ENCODE measurements around the gene PRKD1.

DNA sequence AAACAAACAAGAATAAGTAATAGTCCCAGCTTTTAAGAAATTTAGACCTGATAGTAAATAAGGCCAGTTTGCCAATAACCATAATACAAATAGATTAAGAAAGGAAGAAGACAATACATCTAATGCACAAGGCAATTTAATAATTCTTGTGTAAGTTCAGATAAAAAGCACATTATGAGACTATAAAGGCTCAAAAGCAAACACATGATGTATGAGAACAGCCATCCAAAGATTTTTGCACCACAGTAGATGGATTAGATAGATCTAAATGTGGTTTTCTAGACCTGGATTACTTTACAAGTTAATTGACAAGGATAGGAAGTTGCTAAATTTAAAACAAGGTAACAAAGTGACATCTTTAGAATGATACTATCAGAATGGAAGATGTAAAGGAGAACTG, 125.4 kb downstream of the PRKD1 start:
- TF ChIP-seq, protein P1, sequence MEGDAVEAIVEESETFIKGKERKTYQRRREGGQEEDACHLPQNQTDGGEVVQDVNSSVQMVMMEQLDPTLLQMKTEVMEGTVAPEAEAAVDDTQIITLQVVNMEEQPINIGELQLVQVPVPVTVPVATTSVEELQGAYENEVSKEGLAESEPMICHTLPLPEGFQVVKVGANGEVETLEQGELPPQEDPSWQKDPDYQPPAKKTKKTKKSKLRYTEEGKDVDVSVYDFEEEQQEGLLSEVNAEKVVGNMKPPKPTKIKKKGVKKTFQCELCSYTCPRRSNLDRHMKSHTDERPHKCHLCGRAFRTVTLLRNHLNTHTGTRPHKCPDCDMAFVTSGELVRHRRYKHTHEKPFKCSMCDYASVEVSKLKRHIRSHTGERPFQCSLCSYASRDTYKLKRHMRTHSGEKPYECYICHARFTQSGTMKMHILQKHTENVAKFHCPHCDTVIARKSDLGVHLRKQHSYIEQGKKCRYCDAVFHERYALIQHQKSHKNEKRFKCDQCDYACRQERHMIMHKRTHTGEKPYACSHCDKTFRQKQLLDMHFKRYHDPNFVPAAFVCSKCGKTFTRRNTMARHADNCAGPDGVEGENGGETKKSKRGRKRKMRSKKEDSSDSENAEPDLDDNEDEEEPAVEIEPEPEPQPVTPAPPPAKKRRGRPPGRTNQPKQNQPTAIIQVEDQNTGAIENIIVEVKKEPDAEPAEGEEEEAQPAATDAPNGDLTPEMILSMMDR (IDR thresholded peaks at IDR 0.05; ENCODE audit: low read depth, low read length, poor library complexity, severe bottlenecking), result no peak
- TF ChIP-seq EZH2phosphoT487 (IDR thresholded peaks at IDR 0.05; ENCODE audit: borderline replicate concordance, low read length), result no peak
